ENCODE results near the gene SETD7. TPM values are rescaled to one million over a fixed set of nuclear protein-coding genes. Genes with fewer than 3 reads are reported as not detected.

Gene SETD7
- total RNA-seq, 2 donors from 2014 or later: 74.7 to 101 TPM

GRCh38 chr4:139593091-139593564 is 37.1 kb upstream of the SETD7 start:
- DNase-seq (ENCODE audit: low spot score): no peak
- Histone ChIP-seq H3K4me1 (ENCODE audit: control insufficient read depth in 1 of 2, low read depth in 2 of 2) (no peaks in the 10 kb centered on the region), H3K27me3 (replicated peaks; ENCODE audit: insufficient read depth) (no peaks in the 10 kb centered on the region), H3K9me3 (no peaks in the 10 kb centered on the region), H3K27ac (no peak overlapping the region), H3K4me3 (no peak overlapping the region), H3K36me3 (no peaks in the 10 kb centered on the region)
- ATAC-seq (ENCODE audit: insufficient number of reproducible peaks, low FRiP score, low read depth): peak; percentile 34
- no peak for TF ChIP-seq CTCF (IDR thresholded peaks at IDR 0.05)

GRCh38 chr4:139589336-139590018 is 33.5 kb upstream of the SETD7 start:
- Histone ChIP-seq H3K36me3 (no peaks in the 10 kb centered on the region), H3K27ac (no peak overlapping the region), H3K4me3 (no peak overlapping the region), H3K4me1 (ENCODE audit: control insufficient read depth in 1 of 2, low read depth in 2 of 2) (no peaks in the 10 kb centered on the region), H3K9me3 (no peaks in the 10 kb centered on the region), H3K27me3 (replicated peaks; ENCODE audit: insufficient read depth) (no peaks in the 10 kb centered on the region)
- ATAC-seq (ENCODE audit: insufficient number of reproducible peaks, low FRiP score, low read depth): no peak
- DNase-seq (ENCODE audit: low spot score): no peak
- TF ChIP-seq CTCF (IDR thresholded peaks at IDR 0.05): no peak

- Histone ChIP-seq H3K27me3 (replicated peaks; ENCODE audit: insufficient read depth) (no peaks in the 10 kb centered on the region), H3K4me3 (no peak overlapping the region), H3K9me3 (no peaks in the 10 kb centered on the region), H3K4me1 (ENCODE audit: control insufficient read depth in 1 of 2, low read depth in 2 of 2) (no peaks in the 10 kb centered on the region), H3K27ac (no peak overlapping the region), H3K36me3 (no peaks in the 10 kb centered on the region)
- DNase-seq (ENCODE audit: low spot score) (no peak), ATAC-seq (ENCODE audit: insufficient number of reproducible peaks, low FRiP score, low read depth) (no peak)
- TF ChIP-seq CTCF (IDR thresholded peaks at IDR 0.05): no peak
Observed at GRCh38 chr4:139587446-139587845, 31.4 kb upstream of the SETD7 start.

- TF ChIP-seq CTCF (IDR thresholded peaks at IDR 0.05): no peak
Observed at GRCh38 chr4:139585473-139585872, 29.5 kb upstream of the SETD7 start.

GRCh38 chr4:139584784-139585183 is 28.8 kb upstream of the SETD7 start:
- H3K9me3 ChIP-seq: no peaks in the 10 kb centered on the region
- TF ChIP-seq CTCF (IDR thresholded peaks at IDR 0.05): no peak
- H3K36me3 ChIP-seq: no peaks in the 10 kb centered on the region
- no peak overlapping the region for H3K4me3 ChIP-seq
- DNase-seq (ENCODE audit: low spot score): no peak
- no peak overlapping the region for H3K27ac ChIP-seq
- no peaks in the 10 kb centered on the region for H3K4me1 ChIP-seq (ENCODE audit: control insufficient read depth in 1 of 2, low read depth in 2 of 2)
- ATAC-seq (ENCODE audit: insufficient number of reproducible peaks, low FRiP score, low read depth): no peak
- H3K27me3 ChIP-seq (replicated peaks; ENCODE audit: insufficient read depth): no peaks in the 10 kb centered on the region

More at GRCh38 chr4:139585473-139585872, 29.5 kb upstream of the SETD7 start:
- no peak for ATAC-seq (ENCODE audit: insufficient number of reproducible peaks, low FRiP score, low read depth)
- H3K4me3 ChIP-seq: no peak overlapping the region
- H3K36me3 ChIP-seq: no peaks in the 10 kb centered on the region
- no peak for DNase-seq (ENCODE audit: low spot score)
- H3K4me1 ChIP-seq (ENCODE audit: control insufficient read depth in 1 of 2, low read depth in 2 of 2): no peaks in the 10 kb centered on the region
- no peak overlapping the region for H3K27ac ChIP-seq
- no peaks in the 10 kb centered on the region for H3K27me3 ChIP-seq (replicated peaks; ENCODE audit: insufficient read depth)
- H3K9me3 ChIP-seq: no peaks in the 10 kb centered on the region

Measured in thoracic aorta (tissue), 2 donors.